Upper lobe of right lung (tissue), 1 donor: ENCODE results near the gene CRISPLD2. TPM values are rescaled to one million over a fixed set of nuclear protein-coding genes. Genes with fewer than 3 reads are reported as not detected.

Experiments
- ATAC-seq: fragments of 200-7000 bp; cut with Tn5 transposase; one replicate; pipeline ENCODE4 v1.9.1; 2020; ENCODE audit warnings: mild to moderate bottlenecking, moderate library complexity
- DNase-seq: peaks from one replicate; pipeline ENCODE4 v3.0.0-alpha.2; 2020
- H3K27ac ChIP-seq: fragments of 200-600 bp; one replicate; pipeline ENCODE4 v1.8.0; 2022
- H3K27me3 ChIP-seq: fragments of 200-600 bp; one replicate; pipeline ENCODE4 v1.8.0; 2022; ENCODE audit warnings: mild to moderate bottlenecking
- H3K36me3 ChIP-seq: fragments of 200-600 bp; one replicate; pipeline ENCODE4 v1.8.0; 2022
- H3K4me1 ChIP-seq: fragments of 200-600 bp; one replicate; pipeline ENCODE4 v1.8.0; 2022
- H3K4me3 ChIP-seq: fragments of 200-600 bp; one replicate; pipeline ENCODE4 v1.8.0; 2022; ENCODE audit warnings: mild to moderate bottlenecking
- H3K9me3 ChIP-seq: fragments of 200-600 bp; one replicate; pipeline ENCODE4 v1.8.0; 2022
- intact Hi-C: fragments of 100-400 bp; cut with DNase I; formaldehyde crosslinking; loops from one replicate; pipeline ENCODE4 v1.11.0; 2022
- total RNA-seq: library from RNA; stranded (reverse); fragmentation: NEBNext Ultra II Directional; extraction: Animal tissue kit (Norgen Biotek cat#: 25700); gene quantifications from one replicate; pipeline ENCODE4 v1.2.1, GENCODE V29; 2021
- TF ChIP-seq, protein P1 (sequence below): fragments of 200-600 bp; IDR thresholded peaks from one replicate; pipeline ENCODE4 v1.8.0; 2022; ENCODE audit warnings: antibody characterized with exemption
- donor health status: DM: no; HTN: yes; CAD: no; lungs with severe emphysema.

The CRISPLD2 gene
- total RNA-seq, 1 donor from 2014 or later: 61.9 TPM

DNA sequence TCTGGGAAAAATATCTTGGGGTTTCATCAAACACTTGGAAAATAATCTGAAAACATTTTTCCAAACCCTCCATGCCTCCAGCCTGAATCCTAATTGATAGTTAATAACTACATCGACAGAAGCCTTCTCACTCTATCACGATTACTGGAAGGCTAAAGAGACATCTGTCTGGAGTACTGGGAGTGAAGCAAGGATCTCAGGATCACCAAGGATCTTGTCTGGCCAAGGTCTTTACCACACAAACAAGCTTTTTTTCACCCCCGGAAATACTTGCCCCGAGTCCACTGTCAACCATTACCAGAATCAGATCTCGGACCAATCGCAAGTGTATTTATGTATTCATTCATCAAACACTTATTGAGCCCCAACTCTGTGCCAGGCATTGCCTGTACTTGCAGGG lies 28.3 kb upstream of the CRISPLD2 start:
- intact Hi-C loops: no loop called here
- ATAC-seq (no peak), DNase-seq (no peak)
- TF ChIP-seq, protein P1, sequence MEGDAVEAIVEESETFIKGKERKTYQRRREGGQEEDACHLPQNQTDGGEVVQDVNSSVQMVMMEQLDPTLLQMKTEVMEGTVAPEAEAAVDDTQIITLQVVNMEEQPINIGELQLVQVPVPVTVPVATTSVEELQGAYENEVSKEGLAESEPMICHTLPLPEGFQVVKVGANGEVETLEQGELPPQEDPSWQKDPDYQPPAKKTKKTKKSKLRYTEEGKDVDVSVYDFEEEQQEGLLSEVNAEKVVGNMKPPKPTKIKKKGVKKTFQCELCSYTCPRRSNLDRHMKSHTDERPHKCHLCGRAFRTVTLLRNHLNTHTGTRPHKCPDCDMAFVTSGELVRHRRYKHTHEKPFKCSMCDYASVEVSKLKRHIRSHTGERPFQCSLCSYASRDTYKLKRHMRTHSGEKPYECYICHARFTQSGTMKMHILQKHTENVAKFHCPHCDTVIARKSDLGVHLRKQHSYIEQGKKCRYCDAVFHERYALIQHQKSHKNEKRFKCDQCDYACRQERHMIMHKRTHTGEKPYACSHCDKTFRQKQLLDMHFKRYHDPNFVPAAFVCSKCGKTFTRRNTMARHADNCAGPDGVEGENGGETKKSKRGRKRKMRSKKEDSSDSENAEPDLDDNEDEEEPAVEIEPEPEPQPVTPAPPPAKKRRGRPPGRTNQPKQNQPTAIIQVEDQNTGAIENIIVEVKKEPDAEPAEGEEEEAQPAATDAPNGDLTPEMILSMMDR: no peak
- Histone ChIP-seq H3K9me3 (no peaks in the 10 kb centered on the region), H3K36me3 (no peaks in the 10 kb centered on the region), H3K27me3 (no peaks in the 10 kb centered on the region), H3K4me1 (peaks cover under 1% of the 10 kb centered on the region), H3K4me3 (no peak overlapping the region), H3K27ac (no peak overlapping the region)

GRCh38 chr16:84794186-84794585 lies 25.6 kb upstream of the CRISPLD2 start:
- DNase-seq (no peak), ATAC-seq (no peak)
- H3K36me3 ChIP-seq: no peaks in the 10 kb centered on the region
- H3K4me1 ChIP-seq: no peaks in the 10 kb centered on the region
- no peak overlapping the region for H3K4me3 ChIP-seq
- H3K27ac ChIP-seq: no peak overlapping the region
- H3K27me3 ChIP-seq: no peaks in the 10 kb centered on the region
- no peaks in the 10 kb centered on the region for H3K9me3 ChIP-seq
- intact Hi-C loops: no loop called here
- TF ChIP-seq, protein P1: no peak

DNA sequence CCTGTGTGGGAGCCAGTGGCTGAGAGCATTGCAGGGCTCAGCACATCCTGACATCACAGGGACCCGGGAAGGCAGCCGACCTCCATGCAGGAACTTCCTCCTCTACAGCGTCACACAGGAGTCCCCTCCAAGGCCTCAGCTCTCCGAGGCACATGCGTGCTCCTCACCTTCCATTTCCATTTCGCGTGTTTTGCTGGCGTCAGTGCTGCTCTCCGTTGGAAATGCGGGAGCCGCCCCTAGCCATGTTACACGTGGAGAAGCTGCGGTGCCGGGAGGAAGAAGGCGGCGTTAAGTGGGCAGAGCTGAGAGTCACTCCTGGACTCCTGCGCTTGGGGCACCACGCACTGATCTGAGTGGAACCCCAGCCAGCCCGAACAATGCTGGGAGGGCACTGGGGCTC lies 25.2 kb upstream of the CRISPLD2 start:
- no peaks in the 10 kb centered on the region for H3K36me3 ChIP-seq
- intact Hi-C loops: no loop called here
- H3K27me3 ChIP-seq: no peaks in the 10 kb centered on the region
- TF ChIP-seq, protein P1: no peak
- no peak for ATAC-seq
- peak overlapping the region; percentile 34 for H3K27ac ChIP-seq
- no peaks in the 10 kb centered on the region for H3K4me1 ChIP-seq
- no peak for DNase-seq
- H3K4me3 ChIP-seq: no peak overlapping the region
- no peaks in the 10 kb centered on the region for H3K9me3 ChIP-seq

DNA sequence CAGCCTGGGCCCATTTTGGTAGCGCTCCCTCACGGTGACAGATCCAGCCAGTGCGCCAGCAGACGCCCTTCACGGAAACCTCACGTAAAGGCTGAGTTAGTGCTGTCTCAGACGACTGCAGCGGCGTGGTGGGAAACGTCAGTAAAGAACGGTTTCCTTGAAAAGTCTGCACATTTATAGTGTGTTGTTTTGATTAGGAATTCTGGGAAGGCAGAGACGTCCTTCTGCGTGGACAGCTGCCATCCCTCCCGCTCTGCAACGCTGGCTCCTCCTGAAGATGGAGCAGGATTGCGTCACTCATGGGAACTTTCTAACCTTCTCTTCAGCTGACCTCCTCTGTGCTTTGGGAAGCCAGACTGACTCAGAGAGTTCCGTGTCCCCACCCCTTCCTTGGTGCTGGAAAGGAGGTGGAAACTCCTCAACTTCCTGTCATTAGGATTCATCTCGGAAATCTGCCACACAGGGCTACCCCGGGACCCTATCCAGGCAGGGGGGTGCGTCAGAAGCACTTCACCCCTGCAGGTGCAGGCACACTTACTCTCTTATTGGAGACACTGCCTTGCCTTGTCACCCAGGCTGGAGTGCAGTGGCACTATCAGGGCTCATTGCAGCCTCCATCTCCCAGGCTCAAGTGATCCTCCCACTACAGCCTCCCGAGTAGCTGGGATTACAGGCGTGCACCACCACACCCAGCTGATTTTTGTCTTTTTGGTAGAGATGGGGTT lies 24.3 kb upstream of the CRISPLD2 start:
- DNase-seq (no peak), ATAC-seq (peak; percentile 81)
- no peaks in the 10 kb centered on the region for H3K4me1 ChIP-seq
- no peaks in the 10 kb centered on the region for H3K9me3 ChIP-seq
- H3K36me3 ChIP-seq: no peaks in the 10 kb centered on the region
- TF ChIP-seq, protein P1: no peak
- intact Hi-C loops: no loop called here
- peak overlapping the region; percentile 34 for H3K27ac ChIP-seq
- no peaks in the 10 kb centered on the region for H3K27me3 ChIP-seq
- no peak overlapping the region for H3K4me3 ChIP-seq

DNA sequence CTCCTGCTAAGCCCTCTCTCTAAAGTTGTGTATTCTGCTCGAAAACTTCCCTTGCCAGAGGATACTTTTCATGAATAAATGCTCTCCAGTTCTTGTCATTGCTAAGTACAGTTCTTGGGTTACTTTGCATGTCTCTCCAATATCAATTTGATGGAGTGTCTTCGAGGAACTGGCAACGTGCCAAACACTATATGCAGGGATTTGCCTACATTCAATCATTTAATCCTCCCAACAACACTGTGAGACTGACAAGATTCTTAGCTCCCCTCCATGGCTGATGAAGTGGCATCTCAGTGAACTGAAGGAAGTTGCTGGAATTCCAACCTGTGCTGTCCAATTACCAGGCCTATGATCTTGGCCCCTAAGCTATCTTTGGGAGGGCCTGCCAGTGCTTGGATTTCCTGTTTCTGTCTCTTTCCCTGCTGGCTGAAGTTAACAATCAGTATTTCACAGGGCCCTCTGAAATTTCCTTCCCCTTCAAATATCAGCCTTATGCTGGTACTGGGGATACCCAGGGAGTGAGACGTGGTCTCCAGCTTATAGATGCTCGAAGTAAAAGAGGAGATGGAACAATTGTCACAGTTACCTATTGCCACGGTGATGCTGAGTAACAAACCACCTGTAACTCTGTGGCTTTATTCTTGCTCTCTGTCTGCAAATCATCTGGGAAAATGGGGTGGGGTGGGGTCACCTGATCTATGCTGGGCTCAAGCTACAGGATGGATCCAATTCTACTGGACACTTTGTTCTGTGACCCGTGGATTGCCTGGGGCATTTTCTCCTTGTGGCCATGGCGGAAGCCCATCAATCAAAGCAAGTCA lies 19.4 kb upstream of the CRISPLD2 start:
- no peak for DNase-seq
- TF ChIP-seq, protein P1: no peak
- Histone ChIP-seq H3K9me3 (no peaks in the 10 kb centered on the region), H3K27me3 (no peaks in the 10 kb centered on the region), H3K4me3 (no peak overlapping the region), H3K27ac (no peak overlapping the region), H3K36me3 (no peaks in the 10 kb centered on the region), H3K4me1 (no peaks in the 10 kb centered on the region)
- no peak for ATAC-seq
- intact Hi-C loops: no loop called here
